Measurements from ENCODE around the gene CELF1. TPM values are rescaled to one million over a fixed set of nuclear protein-coding genes. Genes with fewer than 3 reads are reported as not detected.
"Not testable (repeated sequence)": the region's sequence is repeated elsewhere in the genome, so short reads cannot be mapped to it uniquely, and the experiment has no call there.

CELF1 gene
- total and polyA plus RNA-seq, 2 of the 13 experiments (the other 11 are each of a cell fraction or from before 2014, with no cell fraction given), result 69.0 to 80.1 TPM

DNA sequence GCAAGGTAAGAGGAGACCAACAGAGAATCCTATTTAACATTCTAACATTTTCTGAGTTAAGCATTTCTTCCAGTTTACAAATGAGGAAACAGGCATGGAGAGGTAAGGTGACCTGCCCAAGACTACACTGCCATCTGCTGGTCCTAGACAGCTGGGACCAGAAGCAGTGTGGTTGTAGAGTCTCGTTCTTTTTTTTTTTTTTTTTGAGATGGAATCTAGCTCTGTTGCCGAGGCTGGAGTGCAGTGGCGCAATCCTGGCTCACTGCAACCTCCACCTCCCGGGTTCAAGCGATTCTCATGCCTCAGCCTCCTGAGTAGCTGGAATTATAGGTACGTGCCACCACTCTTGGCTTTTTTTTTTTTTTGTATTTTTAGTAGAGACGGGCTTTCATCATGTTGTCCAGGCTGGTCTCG lies 98.7 kb downstream of the CELF1 start (continued):
- not testable (repeated sequence) for TF ChIP-seq NONO, NR2F6 (IDR thresholded peaks at IDR 0.05)
- TF ChIP-seq NONO (CRISPR knock-in tag; conservative IDR thresholded peaks at IDR 0.05) (peak; percentile 47; the same call in 1 of the 2 replicates), RXRB (CRISPR knock-in tag; IDR thresholded peaks at IDR 0.05; ENCODE audit: borderline replicate concordance) (0 out of 2 replicates have a peak, but pooled peaks have one; percentile 49), BHLHE40 (IDR thresholded peaks at IDR 0.05; ENCODE audit: low read length) (0 out of 2 replicates have a peak, but pooled peaks have one; percentile 19), CEBPB (IDR thresholded peaks at IDR 0.05; ENCODE audit: borderline replicate concordance, low read depth, low read length) (peak; percentile 51; the same call in 1 of the 2 replicates), THAP11 (CRISPR knock-in tag; IDR thresholded peaks at IDR 0.05) (peak; percentile 78), NR2F6 (CRISPR knock-in tag; IDR thresholded peaks at IDR 0.05) (0 out of 2 replicates have a peak, but pooled peaks have one; percentile 11), ADNP (CRISPR knock-in tag; IDR thresholded peaks at IDR 0.05) (peak; percentile 65; the same call in 1 of the 2 replicates), RAD21 (CRISPR knock-in tag; IDR thresholded peaks at IDR 0.05) (peak; percentile 79), ETV5 (CRISPR knock-in tag; IDR thresholded peaks at IDR 0.05; ENCODE audit: borderline replicate concordance) (peak; percentile 27; the same call in 1 of the 2 replicates), NR2F2 (IDR thresholded peaks at IDR 0.05; ENCODE audit: borderline replicate concordance, low read depth) (peak; percentile 11; the same call in 1 of the 2 replicates), ARNTL (CRISPR knock-in tag; IDR thresholded peaks at IDR 0.05) (0 out of 2 replicates have a peak, but pooled peaks have one; percentile 22), ZMYM4 (CRISPR knock-in tag; IDR thresholded peaks at IDR 0.05) (0 out of 2 replicates have a peak, but pooled peaks have one; percentile 21), FOSL2 (CRISPR knock-in tag; IDR thresholded peaks at IDR 0.05) (0 out of 2 replicates have a peak, but pooled peaks have one; percentile 5), SMC3 (IDR thresholded peaks at IDR 0.05; ENCODE audit: low read length) (peak; percentile 88)
- TF ChIP-seq, protein P1, sequence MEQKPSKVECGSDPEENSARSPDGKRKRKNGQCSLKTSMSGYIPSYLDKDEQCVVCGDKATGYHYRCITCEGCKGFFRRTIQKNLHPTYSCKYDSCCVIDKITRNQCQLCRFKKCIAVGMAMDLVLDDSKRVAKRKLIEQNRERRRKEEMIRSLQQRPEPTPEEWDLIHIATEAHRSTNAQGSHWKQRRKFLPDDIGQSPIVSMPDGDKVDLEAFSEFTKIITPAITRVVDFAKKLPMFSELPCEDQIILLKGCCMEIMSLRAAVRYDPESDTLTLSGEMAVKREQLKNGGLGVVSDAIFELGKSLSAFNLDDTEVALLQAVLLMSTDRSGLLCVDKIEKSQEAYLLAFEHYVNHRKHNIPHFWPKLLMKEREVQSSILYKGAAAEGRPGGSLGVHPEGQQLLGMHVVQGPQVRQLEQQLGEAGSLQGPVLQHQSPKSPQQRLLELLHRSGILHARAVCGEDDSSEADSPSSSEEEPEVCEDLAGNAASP (CRISPR knock-in tag; IDR thresholded peaks at IDR 0.05; ENCODE audit: borderline replicate concordance), result 0 out of 2 replicates have a peak, but pooled peaks have one; percentile 15
- TF ChIP-seq, protein P2, sequence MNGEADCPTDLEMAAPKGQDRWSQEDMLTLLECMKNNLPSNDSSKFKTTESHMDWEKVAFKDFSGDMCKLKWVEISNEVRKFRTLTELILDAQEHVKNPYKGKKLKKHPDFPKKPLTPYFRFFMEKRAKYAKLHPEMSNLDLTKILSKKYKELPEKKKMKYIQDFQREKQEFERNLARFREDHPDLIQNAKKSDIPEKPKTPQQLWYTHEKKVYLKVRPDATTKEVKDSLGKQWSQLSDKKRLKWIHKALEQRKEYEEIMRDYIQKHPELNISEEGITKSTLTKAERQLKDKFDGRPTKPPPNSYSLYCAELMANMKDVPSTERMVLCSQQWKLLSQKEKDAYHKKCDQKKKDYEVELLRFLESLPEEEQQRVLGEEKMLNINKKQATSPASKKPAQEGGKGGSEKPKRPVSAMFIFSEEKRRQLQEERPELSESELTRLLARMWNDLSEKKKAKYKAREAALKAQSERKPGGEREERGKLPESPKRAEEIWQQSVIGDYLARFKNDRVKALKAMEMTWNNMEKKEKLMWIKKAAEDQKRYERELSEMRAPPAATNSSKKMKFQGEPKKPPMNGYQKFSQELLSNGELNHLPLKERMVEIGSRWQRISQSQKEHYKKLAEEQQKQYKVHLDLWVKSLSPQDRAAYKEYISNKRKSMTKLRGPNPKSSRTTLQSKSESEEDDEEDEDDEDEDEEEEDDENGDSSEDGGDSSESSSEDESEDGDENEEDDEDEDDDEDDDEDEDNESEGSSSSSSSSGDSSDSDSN (CRISPR knock-in tag; IDR thresholded peaks at IDR 0.05), result peak; percentile 28; the same call in 1 of the 2 replicates
- TF ChIP-seq, protein P3, sequence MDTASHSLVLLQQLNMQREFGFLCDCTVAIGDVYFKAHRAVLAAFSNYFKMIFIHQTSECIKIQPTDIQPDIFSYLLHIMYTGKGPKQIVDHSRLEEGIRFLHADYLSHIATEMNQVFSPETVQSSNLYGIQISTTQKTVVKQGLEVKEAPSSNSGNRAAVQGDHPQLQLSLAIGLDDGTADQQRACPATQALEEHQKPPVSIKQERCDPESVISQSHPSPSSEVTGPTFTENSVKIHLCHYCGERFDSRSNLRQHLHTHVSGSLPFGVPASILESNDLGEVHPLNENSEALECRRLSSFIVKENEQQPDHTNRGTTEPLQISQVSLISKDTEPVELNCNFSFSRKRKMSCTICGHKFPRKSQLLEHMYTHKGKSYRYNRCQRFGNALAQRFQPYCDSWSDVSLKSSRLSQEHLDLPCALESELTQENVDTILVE (CRISPR knock-in tag; IDR thresholded peaks at IDR 0.05), result 0 out of 2 replicates have a peak, but pooled peaks have one; percentile 34
- TF ChIP-seq, protein P4, sequence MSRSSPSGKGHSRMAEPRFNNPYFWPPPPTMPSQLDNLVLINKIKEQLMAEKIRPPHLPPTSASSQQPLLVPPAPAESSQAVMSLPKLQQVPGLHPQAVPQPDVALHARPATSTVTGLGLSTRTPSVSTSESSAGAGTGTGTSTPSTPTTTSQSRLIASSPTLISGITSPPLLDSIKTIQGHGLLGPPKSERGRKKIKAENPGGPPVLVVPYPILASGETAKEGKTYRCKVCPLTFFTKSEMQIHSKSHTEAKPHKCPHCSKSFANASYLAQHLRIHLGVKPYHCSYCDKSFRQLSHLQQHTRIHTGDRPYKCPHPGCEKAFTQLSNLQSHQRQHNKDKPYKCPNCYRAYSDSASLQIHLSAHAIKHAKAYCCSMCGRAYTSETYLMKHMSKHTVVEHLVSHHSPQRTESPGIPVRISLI (CRISPR knock-in tag; IDR thresholded peaks at IDR 0.05; ENCODE audit: borderline replicate concordance), result peak; percentile 98
- TF ChIP-seq, protein P5, sequence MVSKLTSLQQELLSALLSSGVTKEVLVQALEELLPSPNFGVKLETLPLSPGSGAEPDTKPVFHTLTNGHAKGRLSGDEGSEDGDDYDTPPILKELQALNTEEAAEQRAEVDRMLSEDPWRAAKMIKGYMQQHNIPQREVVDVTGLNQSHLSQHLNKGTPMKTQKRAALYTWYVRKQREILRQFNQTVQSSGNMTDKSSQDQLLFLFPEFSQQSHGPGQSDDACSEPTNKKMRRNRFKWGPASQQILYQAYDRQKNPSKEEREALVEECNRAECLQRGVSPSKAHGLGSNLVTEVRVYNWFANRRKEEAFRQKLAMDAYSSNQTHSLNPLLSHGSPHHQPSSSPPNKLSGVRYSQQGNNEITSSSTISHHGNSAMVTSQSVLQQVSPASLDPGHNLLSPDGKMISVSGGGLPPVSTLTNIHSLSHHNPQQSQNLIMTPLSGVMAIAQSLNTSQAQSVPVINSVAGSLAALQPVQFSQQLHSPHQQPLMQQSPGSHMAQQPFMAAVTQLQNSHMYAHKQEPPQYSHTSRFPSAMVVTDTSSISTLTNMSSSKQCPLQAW (CRISPR knock-in tag; IDR thresholded peaks at IDR 0.05), result peak; percentile 65; the same call in 1 of the 2 replicates
- TF ChIP-seq, protein P6, sequence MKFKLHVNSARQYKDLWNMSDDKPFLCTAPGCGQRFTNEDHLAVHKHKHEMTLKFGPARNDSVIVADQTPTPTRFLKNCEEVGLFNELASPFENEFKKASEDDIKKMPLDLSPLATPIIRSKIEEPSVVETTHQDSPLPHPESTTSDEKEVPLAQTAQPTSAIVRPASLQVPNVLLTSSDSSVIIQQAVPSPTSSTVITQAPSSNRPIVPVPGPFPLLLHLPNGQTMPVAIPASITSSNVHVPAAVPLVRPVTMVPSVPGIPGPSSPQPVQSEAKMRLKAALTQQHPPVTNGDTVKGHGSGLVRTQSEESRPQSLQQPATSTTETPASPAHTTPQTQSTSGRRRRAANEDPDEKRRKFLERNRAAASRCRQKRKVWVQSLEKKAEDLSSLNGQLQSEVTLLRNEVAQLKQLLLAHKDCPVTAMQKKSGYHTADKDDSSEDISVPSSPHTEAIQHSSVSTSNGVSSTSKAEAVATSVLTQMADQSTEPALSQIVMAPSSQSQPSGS (CRISPR knock-in tag; IDR thresholded peaks at IDR 0.05), result peak; percentile 21; the same call in 1 of the 2 replicates
